Measurements from ENCODE around the gene PYGO2. TPM values are rescaled to one million over a fixed set of nuclear protein-coding genes. Genes with fewer than 3 reads are reported as not detected.

PYGO2 gene
- total RNA-seq, 2 experiments from 2014 or later, result 21.2 to 21.8 TPM

GRCh38 chr1:154940651-154941194 is 20.9 kb downstream of the PYGO2 start:
- POLR2A ChIA-PET, result interaction anchor here (0.6 to 1.2 kb wide), 5 partner anchors 8 to 271 kb away, joined by 3 read pairs; no protein-coding TSS in a partner anchor
- peak overlapping the region; percentile 1 for H3K4me3 Mint-ChIP-seq
- H3K4me1 Mint-ChIP-seq (ENCODE audit: low read depth), result peaks cover 64% of the 10 kb centered on the region

GRCh38 chr1:154940213-154940560 is 21.4 kb downstream of the PYGO2 start:
- POLR2A ChIA-PET, result interaction anchor here (0.6 to 1.2 kb wide), 4 partner anchors 8 to 270 kb away, joined by 3 read pairs; no protein-coding TSS in a partner anchor
- H3K4me3 Mint-ChIP-seq, result peak overlapping the region; percentile 1
- peak overlapping the region; percentile 92 for H3K27ac Mint-ChIP-seq
- H3K27me3 Mint-ChIP-seq, result no peaks in the 10 kb centered on the region
- no peaks in the 10 kb centered on the region for H3K9me3 Mint-ChIP-seq
- H3K36me3 Mint-ChIP-seq (ENCODE audit: low read depth), result peaks cover 2% of the 10 kb centered on the region
- H3K4me1 Mint-ChIP-seq (ENCODE audit: low read depth), result peaks cover 67% of the 10 kb centered on the region
- intact Hi-C loops (cut with micrococcal nuclease), result no loop called here
- CTCF ChIA-PET, result interaction anchor here (0.6 to 5.8 kb wide), 11 partner anchors 8 to 439 kb away, joined by 3 to 49 read pairs (median 4); partner anchors contain the start of genes PBXIP1 and PYGO2
- DNase-seq (no peak), ATAC-seq (no peak)
- TF ChIP-seq CTCF (IDR thresholded peaks at IDR 0.05), result no peak

More at GRCh38 chr1:154940651-154941194, 20.9 kb downstream of the PYGO2 start:
- peak; percentile 62 for DNase-seq
- Mint-ChIP-seq H3K9me3 (no peaks in the 10 kb centered on the region), H3K27me3 (no peaks in the 10 kb centered on the region), H3K27ac (peak overlapping the region; percentile 92), H3K36me3 (ENCODE audit: low read depth) (peaks cover 2% of the 10 kb centered on the region)
- intact Hi-C loops (cut with micrococcal nuclease), result no loop called here
- peak; percentile 13 for ATAC-seq
- CTCF ChIA-PET, result interaction anchor here (0.7 to 5.8 kb wide), 10 partner anchors 9 to 440 kb away, joined by 3 to 49 read pairs (median 4); partner anchors contain the start of genes PBXIP1 and PYGO2
- TF ChIP-seq CTCF (IDR thresholded peaks at IDR 0.05), result no peak

- ChIA-PET CTCF (interaction anchor here (0.7 to 5.8 kb wide), 6 partner anchors 15 to 168 kb away, joined by 3 to 49 read pairs (median 4); partner anchors contain the start of genes FLAD1 and PBXIP1), POLR2A (interaction anchor here (0.6 kb wide), 1 partner anchor 73 kb away, joined by 3 read pairs; no protein-coding TSS in a partner anchor)
- ATAC-seq (no peak), DNase-seq (no peak)
- Mint-ChIP-seq H3K9me3 (no peaks in the 10 kb centered on the region), H3K4me1 (ENCODE audit: low read depth) (peaks cover 70% of the 10 kb centered on the region), H3K27ac (peak overlapping the region; percentile 98), H3K27me3 (no peaks in the 10 kb centered on the region), H3K4me3 (peak overlapping the region; percentile 88), H3K36me3 (ENCODE audit: low read depth) (peaks cover 2% of the 10 kb centered on the region)
- intact Hi-C loops (cut with micrococcal nuclease), result no loop called here
- no peak for TF ChIP-seq CTCF (IDR thresholded peaks at IDR 0.05)
These were observed 22.8 kb downstream of the PYGO2 start for GRCh38 chr1:154938604-154939399.

GRCh38 chr1:154937988-154938386 is 23.6 kb downstream of the PYGO2 start:
- DNase-seq (no peak), ATAC-seq (no peak)
- Mint-ChIP-seq H3K27me3 (no peaks in the 10 kb centered on the region), H3K36me3 (ENCODE audit: low read depth) (peaks cover 2% of the 10 kb centered on the region), H3K27ac (peak overlapping the region; percentile 98), H3K4me3 (peak overlapping the region; percentile 88), H3K9me3 (no peaks in the 10 kb centered on the region), H3K4me1 (ENCODE audit: low read depth) (peaks cover 62% of the 10 kb centered on the region)
- CTCF ChIA-PET, result interaction anchor here (0.8 to 5.8 kb wide), 7 partner anchors 15 to 378 kb away, joined by 3 to 49 read pairs (median 4); partner anchors contain the start of gene PBXIP1
- no peak for TF ChIP-seq CTCF (IDR thresholded peaks at IDR 0.05)
- POLR2A ChIA-PET, result interaction anchor here (0.6 to 2.2 kb wide), 5 partner anchors 8 to 74 kb away, joined by 3 to 7 read pairs (median 6); no protein-coding TSS in a partner anchor
- intact Hi-C loops (cut with micrococcal nuclease), result no loop called here
